Neuronal stem cell (in vitro differentiated cells): ENCODE data around the gene DOK1.
A peak's percentile ranks its signal among the peaks of the same experiment; 100 is the strongest.

Experiments
- DNase-seq: peaks from one replicate; pipeline ENCODE4 v3.0.0-alpha.2; 2013; ENCODE audit warnings: low spot score
- H2AFZ ChIP-seq: one replicate; pipeline ENCODE4 v1.6.1; 2013; ENCODE audit warnings: mild to moderate bottlenecking, low read length, inconsistent platforms
- H2AK5ac ChIP-seq: 2 replicates; pipeline ENCODE4 v1.6.1; 2013; ENCODE audit warnings: low read depth, mild to moderate bottlenecking, inconsistent platforms, low read length, moderate library complexity, mixed read lengths
- H2BK120ac ChIP-seq: 2 replicates; pipeline ENCODE4 v1.6.1; 2013; ENCODE audit warnings: low read depth, mild to moderate bottlenecking, inconsistent platforms, low read length, moderate library complexity, mixed read lengths
- H2BK12ac ChIP-seq: one replicate; pipeline ENCODE4 v1.6.1; 2013; ENCODE audit warnings: low read length, inconsistent platforms
- H2BK15ac ChIP-seq: 2 replicates; pipeline ENCODE4 v1.6.1; 2013; ENCODE audit warnings: mild to moderate bottlenecking, low read length, inconsistent platforms, mixed read lengths
- H2BK5ac ChIP-seq: one replicate; pipeline ENCODE4 v1.6.1; 2013; ENCODE audit warnings: inconsistent platforms, mild to moderate bottlenecking, low read length, moderate library complexity
- H3K14ac ChIP-seq: one replicate; pipeline ENCODE4 v1.6.1; 2013; ENCODE audit warnings: low read length, inconsistent platforms
- H3K18ac ChIP-seq: 2 replicates; pipeline ENCODE4 v1.6.1; 2013; ENCODE audit warnings: low read length, inconsistent platforms
- H3K23ac ChIP-seq: 2 replicates; pipeline ENCODE4 v1.6.1; 2013; ENCODE audit warnings: low read depth, mild to moderate bottlenecking, mixed read lengths, low read length, inconsistent platforms; ENCODE audit not compliant: poor library complexity
- H3K27ac ChIP-seq: replicated peaks from 3 replicates; pipeline ENCODE4 v1.5.1; 2013; ENCODE audit warnings: low read length, inconsistent platforms
- H3K27me3 ChIP-seq, 3 experiments: 2 replicates each; pipeline ENCODE4 v1.6.1; 2013; ENCODE audit warnings: low read length in 3 of 3, mild to moderate bottlenecking in 2 of 3, inconsistent platforms in 1 of 3, low read depth in 1 of 3, mixed read lengths in 1 of 3, moderate library complexity in 1 of 3; ENCODE audit not compliant: control insufficient read depth in 3 of 3, insufficient read depth in 3 of 3
- H3K36me3 ChIP-seq, 2 donors: replicated peaks in 1 of 2; 2 replicates each; pipeline ENCODE4 v1.6.1; 2013; ENCODE audit warnings: low read length in 2 of 2; ENCODE audit not compliant: control insufficient read depth in 2 of 2, insufficient read depth in 2 of 2
- H3K4ac ChIP-seq: 2 replicates; pipeline ENCODE4 v1.6.1; 2013; ENCODE audit warnings: inconsistent platforms, mild to moderate bottlenecking, low read length, moderate library complexity
- H3K4me1 ChIP-seq, 2 donors: 1 replicate in 1 of 2; 2 replicates in 1 of 2; pipeline ENCODE4 v1.6.1; 2013; ENCODE audit warnings: low read length in 2 of 2, low read depth in 1 of 2; ENCODE audit not compliant: control insufficient read depth in 2 of 2, insufficient read depth in 1 of 2
- H3K4me2 ChIP-seq: one replicate; pipeline ENCODE4 v1.6.1; 2013; ENCODE audit warnings: mild to moderate bottlenecking, low read length, inconsistent platforms; ENCODE audit not compliant: insufficient read depth, poor library complexity, severe bottlenecking
- H3K4me3 ChIP-seq, 2 donors: 2 replicates each; pipeline ENCODE4 v1.5.1; 2013; ENCODE audit warnings: low read length in 2 of 2, mild to moderate bottlenecking in 2 of 2, inconsistent platforms in 1 of 2, moderate library complexity in 1 of 2
- H3K79me1 ChIP-seq: one replicate; pipeline ENCODE4 v1.6.1; 2013; ENCODE audit warnings: low read depth, mild to moderate bottlenecking, inconsistent platforms, low read length, moderate library complexity
- H3K9ac ChIP-seq: one replicate; pipeline ENCODE4 v1.6.1; 2013; ENCODE audit warnings: mild to moderate bottlenecking, low read depth, low read length, inconsistent platforms; ENCODE audit not compliant: poor library complexity
- H3K9me3 ChIP-seq, 2 donors: replicated peaks in 1 of 2; 2 replicates each; pipeline versions ENCODE3 to v1.6.1; 2013; ENCODE audit warnings: low read length in 2 of 2, mild to moderate bottlenecking in 2 of 2, inconsistent platforms in 1 of 2, low read depth in 1 of 2, mixed read lengths in 1 of 2, moderate library complexity in 1 of 2; ENCODE audit not compliant: control insufficient read depth in 2 of 2, insufficient read depth in 1 of 2
- H4K8ac ChIP-seq: one replicate; pipeline ENCODE4 v1.6.1; 2013; ENCODE audit warnings: low read depth, mild to moderate bottlenecking, inconsistent platforms, low read length, moderate library complexity
- H4K91ac ChIP-seq: one replicate; pipeline ENCODE4 v1.6.1; 2013; ENCODE audit warnings: low read length, low read depth, mild to moderate bottlenecking, inconsistent platforms; ENCODE audit not compliant: poor library complexity
- WGBS, 2 donors: extraction: QIAGEN DNeasy Blood & Tissue Kit; methylation state at CpG; one replicate each; pipeline ENCODE4 v1.1.7; 2013; ENCODE audit warnings: missing lambda C conversion rate in 2 of 2, mixed read lengths in 1 of 2; ENCODE audit not compliant: insufficient read length in 2 of 2, insufficient replicate concordance in 1 of 2; ENCODE audit errors: extremely low coverage in 2 of 2; 5-methylcytosine and 5-hydroxymethylcytosine counted together

The DOK1 gene

DNA sequence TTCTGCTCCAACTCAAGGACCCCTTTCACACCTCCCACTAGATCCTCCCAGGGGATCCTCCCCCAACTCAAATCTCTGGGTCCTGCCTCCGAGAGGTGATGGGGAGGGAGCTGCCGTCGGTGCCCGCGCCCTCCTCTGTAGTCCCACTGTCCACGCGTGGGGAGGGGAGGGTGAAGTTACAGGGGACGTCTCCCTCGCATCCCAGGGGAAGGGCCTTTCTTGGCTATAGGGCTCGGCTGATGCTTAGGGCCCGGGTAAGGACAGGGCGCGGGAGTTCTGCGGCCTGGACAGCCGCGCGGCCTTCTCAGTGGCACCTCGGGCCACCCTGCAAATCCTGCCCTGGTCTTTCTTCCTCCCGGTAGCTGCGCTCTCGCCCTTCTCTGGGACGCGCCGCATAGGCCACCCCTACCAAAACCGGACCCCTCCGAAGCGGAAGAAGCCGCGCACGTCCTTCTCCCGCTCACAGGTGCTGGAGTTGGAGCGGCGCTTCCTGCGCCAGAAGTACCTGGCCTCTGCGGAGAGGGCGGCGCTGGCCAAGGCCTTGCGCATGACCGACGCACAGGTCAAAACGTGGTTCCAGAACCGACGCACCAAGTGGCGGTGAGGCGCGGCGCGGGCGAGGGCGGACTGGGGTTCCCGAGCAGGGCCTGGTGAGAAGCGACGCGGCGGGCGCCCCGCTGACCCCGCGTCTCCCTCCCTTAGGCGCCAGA is 39.1 kb upstream of the DOK1 start:
- Histone ChIP-seq H2BK12ac (peak overlapping the region; percentile 77), H2BK5ac (no peak overlapping the region), H3K9me3 (peaks cover 5 to 10% of the 10 kb centered on the region in 2 donors), H3K4me2 (peak overlapping the region; percentile 44), H3K4me1 (peaks cover 2 to 4% of the 10 kb centered on the region in 2 donors), H3K18ac (peak overlapping the region; percentile 40), H4K8ac (peak overlapping the region; percentile 75), H3K23ac (peak overlapping the region; percentile 82), H3K4ac (no peak overlapping the region), H3K9ac (peak overlapping the region; percentile 83), H2AFZ (peak overlapping the region; percentile 88), H3K36me3 (no peaks in the 10 kb centered on the region), H3K27ac (no peak overlapping the region), H3K27me3 (peaks cover 44 to 98% (median 93%) of the 10 kb centered on the region in 3 experiments), H2BK15ac (no peak overlapping the region), H2AK5ac (peak overlapping the region; percentile 48), H3K14ac (no peak overlapping the region), H4K91ac (no peak overlapping the region), H2BK120ac (no peak overlapping the region), H3K79me1 (no peaks in the 10 kb centered on the region), H3K4me3 (peak overlapping the region in 1 of 2 donors; percentile 49)
- DNase-seq = no peak
- no CpG with 5 or more reads among the region's 60 CpGs for WGBS, 2 donors

DNA sequence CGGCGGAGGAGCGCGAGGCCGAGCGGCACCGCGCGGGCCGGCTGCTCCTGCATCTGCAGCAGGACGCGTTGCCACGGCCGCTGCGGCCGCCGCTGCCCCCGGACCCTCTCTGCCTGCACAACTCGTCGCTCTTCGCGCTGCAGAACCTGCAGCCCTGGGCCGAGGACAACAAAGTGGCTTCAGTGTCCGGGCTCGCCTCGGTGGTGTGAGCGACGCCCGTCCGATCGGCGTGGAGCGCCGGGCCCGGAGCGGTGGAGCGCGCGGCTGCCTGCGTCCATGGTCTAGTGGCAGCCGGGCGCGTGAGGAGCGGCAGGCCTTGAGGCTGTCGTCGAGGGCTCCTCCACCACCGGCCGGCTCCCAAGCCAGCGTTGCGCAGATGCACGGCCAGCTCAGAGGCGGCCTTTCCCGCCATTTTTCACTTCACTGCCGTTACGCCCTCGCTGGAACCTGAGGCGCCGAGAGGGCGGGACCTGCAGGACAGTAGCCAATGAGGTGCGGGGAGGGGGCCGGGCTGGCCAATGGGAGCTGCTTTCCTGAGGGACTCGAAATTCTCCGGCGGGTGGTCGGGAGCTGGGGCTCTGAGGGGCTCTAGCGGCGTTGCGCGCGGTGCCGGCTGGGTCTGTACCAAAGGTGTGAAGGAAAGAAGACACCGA is 38.4 kb upstream of the DOK1 start:
- Histone ChIP-seq H2BK5ac (no peak overlapping the region), H3K79me1 (no peaks in the 10 kb centered on the region), H3K9me3 (peaks cover 5 to 10% of the 10 kb centered on the region in 2 donors), H4K91ac (no peak overlapping the region), H3K4me2 (peak overlapping the region; percentile 44), H3K27me3 (peaks cover 44 to 98% (median 91%) of the 10 kb centered on the region in 3 experiments), H3K27ac (no peak overlapping the region), H2BK12ac (no peak overlapping the region), H3K4ac (no peak overlapping the region), H3K18ac (peak overlapping the region; percentile 69), H3K9ac (peak overlapping the region; percentile 83), H2AFZ (peak overlapping the region; percentile 88), H4K8ac (peak overlapping the region; percentile 75), H2BK15ac (no peak overlapping the region), H2AK5ac (no peak overlapping the region), H3K36me3 (no peaks in the 10 kb centered on the region), H3K23ac (peak overlapping the region; percentile 4), H3K4me3 (peak overlapping the region; percentile 20 to 70), H3K14ac (no peak overlapping the region), H2BK120ac (no peak overlapping the region), H3K4me1 (peaks cover 2 to 4% of the 10 kb centered on the region in 2 donors)
- no CpG with 5 or more reads among the region's 72 CpGs for WGBS, 2 donors
- no peak for DNase-seq

DNA sequence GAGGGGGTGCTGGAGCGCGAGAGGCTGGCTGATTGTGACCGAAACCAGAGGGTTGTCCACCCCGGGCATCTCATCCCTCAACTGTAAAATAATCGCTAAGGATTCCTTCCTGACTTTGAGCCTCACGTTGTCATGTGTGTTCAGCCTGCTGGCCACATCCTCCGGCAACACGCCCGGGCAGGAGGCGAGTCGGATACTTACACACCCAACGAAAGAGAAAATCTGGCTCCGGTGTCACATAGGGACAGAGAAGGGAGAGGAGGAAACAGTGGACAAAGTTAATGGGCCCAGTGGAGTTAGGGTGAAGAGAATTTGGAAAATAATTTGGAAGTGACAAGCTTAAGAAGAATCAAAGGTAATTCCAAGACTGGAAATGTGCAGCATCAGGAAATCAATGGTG is 37.9 kb upstream of the DOK1 start:
- H3K27ac ChIP-seq = no peak overlapping the region
- H3K14ac ChIP-seq = no peak overlapping the region
- H2BK12ac ChIP-seq = no peak overlapping the region
- H4K8ac ChIP-seq = no peak overlapping the region
- no peak overlapping the region for H3K18ac ChIP-seq
- H3K36me3 ChIP-seq = no peaks in the 10 kb centered on the region
- H3K79me1 ChIP-seq = no peaks in the 10 kb centered on the region
- WGBS, 2 donors = no CpG with 5 or more reads among the region's 13 CpGs
- H3K27me3 ChIP-seq = peaks cover 44 to 98% (median 85%) of the 10 kb centered on the region in 3 experiments
- no peak overlapping the region for H3K23ac ChIP-seq
- H2BK120ac ChIP-seq = no peak overlapping the region
- no peak overlapping the region for H2AK5ac ChIP-seq
- H3K9ac ChIP-seq = no peak overlapping the region
- H3K4me3 ChIP-seq = no peak overlapping the region
- no peak overlapping the region for H4K91ac ChIP-seq
- DNase-seq = no peak
- H2AFZ ChIP-seq = peak overlapping the region; percentile 88
- H3K4ac ChIP-seq = no peak overlapping the region
- no peak overlapping the region for H2BK15ac ChIP-seq
- peaks cover 5 to 10% of the 10 kb centered on the region in 2 donors for H3K9me3 ChIP-seq
- H3K4me1 ChIP-seq = peaks cover 2 to 4% of the 10 kb centered on the region in 2 donors
- no peak overlapping the region for H3K4me2 ChIP-seq
- H2BK5ac ChIP-seq = no peak overlapping the region

DNA sequence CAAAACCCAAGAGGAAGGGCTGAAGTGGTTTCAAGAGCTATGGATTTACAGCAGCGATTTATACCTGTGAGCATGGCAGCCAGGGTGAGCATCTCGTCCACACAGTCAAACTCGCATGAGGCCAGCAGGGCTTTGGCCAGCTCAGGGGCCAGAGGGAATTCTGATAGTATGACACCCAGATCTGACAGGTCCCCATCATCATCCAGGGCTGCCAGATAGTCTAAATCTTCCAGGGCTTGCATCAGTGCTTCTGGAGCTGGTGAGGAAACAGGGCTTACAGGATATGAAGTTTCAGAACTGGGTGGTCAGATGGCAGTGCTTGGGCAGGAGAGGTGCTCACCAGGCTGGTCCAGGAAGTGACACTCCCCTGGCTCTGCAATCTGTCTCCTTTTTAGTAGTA is 32.0 kb upstream of the DOK1 start:
- DNase-seq = no peak
- Histone ChIP-seq H3K27me3 (peaks cover 0 to 58% (median 34%) of the 10 kb centered on the region in 3 experiments), H3K4me1 (no peaks in the 10 kb centered on the region), H3K14ac (no peak overlapping the region), H3K79me1 (no peaks in the 10 kb centered on the region), H4K91ac (no peak overlapping the region), H2AK5ac (no peak overlapping the region), H3K18ac (no peak overlapping the region), H3K36me3 (peaks cover 17 to 21% of the 10 kb centered on the region in 2 donors), H2AFZ (no peak overlapping the region), H3K4ac (no peak overlapping the region), H3K23ac (no peak overlapping the region), H2BK12ac (no peak overlapping the region), H3K4me3 (no peak overlapping the region), H2BK15ac (no peak overlapping the region), H2BK5ac (no peak overlapping the region), H3K4me2 (no peak overlapping the region), H4K8ac (no peak overlapping the region), H3K9me3 (peaks cover 0 to 3% of the 10 kb centered on the region in 2 donors), H2BK120ac (no peak overlapping the region), H3K27ac (no peak overlapping the region), H3K9ac (no peak overlapping the region)
- no CpG with 5 or more reads among the region's 3 CpGs for WGBS, 2 donors
